Adrenal gland (tissue), 5 donors: ENCODE data around the gene CALML6.

Experiments used
- POLR2A ChIP-seq, 2 donors: fragments of 450-650 bp; IDR thresholded peaks; one replicate each; pipeline ENCODE4 v1.6.1; 2017; ENCODE audit warnings: antibody characterized with exemption in 2 of 2, mild to moderate bottlenecking in 2 of 2, moderate library complexity in 1 of 2
- TF ChIP-seq, protein P1 (sequence below), 6 experiments: fragments of 450-650 bp in 4 of 6; fragments of 200-600 bp in 2 of 6; sonication (generic) in 1 of 6; IDR thresholded peaks; 1 replicate in 5 of 6; 2 replicates in 1 of 6; pipeline versions ENCODE4 v1.5.1 to v1.8.0; 2016 to 2021; ENCODE audit warnings: antibody characterized with exemption in 6 of 6, mild to moderate bottlenecking in 2 of 6, moderate library complexity in 1 of 6
- donor health status: DM: no; HTN: no; CAD: no.

DNA sequence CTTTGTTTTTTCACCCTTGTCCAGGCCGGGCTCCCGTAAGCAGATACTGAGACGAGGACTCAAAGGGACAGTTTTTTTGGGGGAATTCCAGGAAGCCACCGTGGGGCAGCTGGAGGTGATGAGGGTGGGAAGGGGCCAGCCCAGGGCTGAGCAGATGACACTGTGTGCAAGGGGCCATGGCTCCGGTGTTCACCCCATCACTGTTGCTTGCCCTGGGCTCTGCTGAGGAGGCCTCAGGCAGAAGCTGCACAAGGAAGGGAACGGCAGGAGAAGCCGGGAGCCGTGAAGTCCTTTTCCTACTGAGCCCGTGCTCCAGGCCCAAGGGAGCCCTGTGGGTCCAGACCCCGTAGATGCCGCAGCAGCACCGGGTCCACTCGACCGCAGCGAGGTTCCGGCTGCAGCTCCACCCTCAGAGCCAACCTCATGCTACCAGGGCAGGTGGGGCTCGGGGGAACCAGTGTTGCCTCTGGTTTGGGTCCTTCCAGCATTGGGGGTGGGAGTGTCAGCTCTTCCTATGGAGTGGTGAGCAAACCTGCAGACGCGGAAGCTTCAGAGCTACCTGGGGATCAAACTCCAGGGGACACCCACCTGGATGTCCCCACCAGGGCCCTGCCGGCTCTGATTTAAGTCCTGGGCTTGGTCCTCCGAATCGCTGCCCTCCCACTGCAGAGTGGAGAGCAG lies 4.3 kb upstream of the CALML6 start:
- TF ChIP-seq, protein P1, sequence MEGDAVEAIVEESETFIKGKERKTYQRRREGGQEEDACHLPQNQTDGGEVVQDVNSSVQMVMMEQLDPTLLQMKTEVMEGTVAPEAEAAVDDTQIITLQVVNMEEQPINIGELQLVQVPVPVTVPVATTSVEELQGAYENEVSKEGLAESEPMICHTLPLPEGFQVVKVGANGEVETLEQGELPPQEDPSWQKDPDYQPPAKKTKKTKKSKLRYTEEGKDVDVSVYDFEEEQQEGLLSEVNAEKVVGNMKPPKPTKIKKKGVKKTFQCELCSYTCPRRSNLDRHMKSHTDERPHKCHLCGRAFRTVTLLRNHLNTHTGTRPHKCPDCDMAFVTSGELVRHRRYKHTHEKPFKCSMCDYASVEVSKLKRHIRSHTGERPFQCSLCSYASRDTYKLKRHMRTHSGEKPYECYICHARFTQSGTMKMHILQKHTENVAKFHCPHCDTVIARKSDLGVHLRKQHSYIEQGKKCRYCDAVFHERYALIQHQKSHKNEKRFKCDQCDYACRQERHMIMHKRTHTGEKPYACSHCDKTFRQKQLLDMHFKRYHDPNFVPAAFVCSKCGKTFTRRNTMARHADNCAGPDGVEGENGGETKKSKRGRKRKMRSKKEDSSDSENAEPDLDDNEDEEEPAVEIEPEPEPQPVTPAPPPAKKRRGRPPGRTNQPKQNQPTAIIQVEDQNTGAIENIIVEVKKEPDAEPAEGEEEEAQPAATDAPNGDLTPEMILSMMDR (IDR thresholded peaks at IDR 0.05) = no peak
- no peak for TF ChIP-seq POLR2A (IDR thresholded peaks at IDR 0.05)
